GM12872 (cell line): ENCODE data around the gene AASDHPPT.

Source experiments
- TF ChIP-seq, protein P1 (sequence below): IDR thresholded peaks from 3 replicates; pipeline ENCODE4 v1.5.1; 2011; ENCODE audit warnings: low read depth, mild to moderate bottlenecking, low read length, moderate library complexity; ENCODE audit not compliant: insufficient read depth

AASDHPPT gene

DNA sequence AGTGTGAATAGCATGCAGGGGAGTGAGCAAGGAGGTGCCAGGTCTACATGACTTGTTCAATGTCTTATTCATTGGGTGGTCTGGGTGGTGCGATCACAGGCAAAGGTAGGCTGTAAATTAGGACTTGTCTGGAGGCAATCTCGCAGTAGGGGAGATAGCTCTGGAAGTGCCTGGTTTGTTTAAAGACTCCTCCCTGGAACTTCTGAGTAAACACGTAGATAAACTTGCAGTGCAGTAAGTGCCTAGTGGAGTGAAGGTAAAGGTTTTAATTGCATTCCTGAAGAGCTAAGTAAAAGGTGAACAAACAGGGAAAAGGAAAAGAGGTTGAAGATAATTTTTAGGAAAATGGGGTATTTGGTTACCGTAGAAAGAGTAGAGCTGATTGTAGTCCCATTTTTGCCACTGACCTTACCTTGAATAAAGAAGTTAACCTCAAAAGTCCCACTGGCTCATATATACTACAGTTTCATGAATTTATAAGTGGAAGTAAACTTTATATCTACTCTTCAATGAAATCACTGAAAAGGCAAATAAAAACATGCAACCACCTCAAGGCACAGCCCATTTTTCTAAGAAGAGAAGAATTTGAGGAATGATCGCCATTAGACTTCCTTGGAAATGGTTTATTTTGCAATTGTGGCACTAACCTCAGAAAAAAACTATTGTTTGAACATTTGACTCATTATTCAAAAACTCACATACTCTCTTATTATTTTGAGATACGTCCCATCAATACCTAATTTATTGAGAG, 44.3 kb downstream of the AASDHPPT start:
- TF ChIP-seq, protein P1, sequence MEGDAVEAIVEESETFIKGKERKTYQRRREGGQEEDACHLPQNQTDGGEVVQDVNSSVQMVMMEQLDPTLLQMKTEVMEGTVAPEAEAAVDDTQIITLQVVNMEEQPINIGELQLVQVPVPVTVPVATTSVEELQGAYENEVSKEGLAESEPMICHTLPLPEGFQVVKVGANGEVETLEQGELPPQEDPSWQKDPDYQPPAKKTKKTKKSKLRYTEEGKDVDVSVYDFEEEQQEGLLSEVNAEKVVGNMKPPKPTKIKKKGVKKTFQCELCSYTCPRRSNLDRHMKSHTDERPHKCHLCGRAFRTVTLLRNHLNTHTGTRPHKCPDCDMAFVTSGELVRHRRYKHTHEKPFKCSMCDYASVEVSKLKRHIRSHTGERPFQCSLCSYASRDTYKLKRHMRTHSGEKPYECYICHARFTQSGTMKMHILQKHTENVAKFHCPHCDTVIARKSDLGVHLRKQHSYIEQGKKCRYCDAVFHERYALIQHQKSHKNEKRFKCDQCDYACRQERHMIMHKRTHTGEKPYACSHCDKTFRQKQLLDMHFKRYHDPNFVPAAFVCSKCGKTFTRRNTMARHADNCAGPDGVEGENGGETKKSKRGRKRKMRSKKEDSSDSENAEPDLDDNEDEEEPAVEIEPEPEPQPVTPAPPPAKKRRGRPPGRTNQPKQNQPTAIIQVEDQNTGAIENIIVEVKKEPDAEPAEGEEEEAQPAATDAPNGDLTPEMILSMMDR, result no peak

DNA sequence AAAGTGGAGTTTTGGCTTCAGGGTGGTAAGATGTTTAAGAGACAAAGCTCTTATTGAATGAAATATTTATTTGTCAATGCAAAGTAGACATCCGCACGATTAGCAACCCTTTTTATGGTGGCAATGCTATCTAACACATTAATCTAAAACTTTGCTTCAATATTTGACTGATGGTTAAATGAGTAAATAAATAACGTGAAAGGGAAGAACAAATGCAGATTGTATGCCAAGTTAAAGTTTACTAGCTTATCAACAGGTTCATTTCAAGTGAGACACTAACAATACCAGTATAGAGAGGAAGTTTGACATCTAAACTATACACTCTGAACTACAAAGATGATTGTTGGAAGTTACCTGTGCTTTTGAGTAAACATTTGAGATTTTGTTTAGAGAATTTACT, 50.1 kb downstream of the AASDHPPT start:
- TF ChIP-seq, protein P1, result no peak

DNA sequence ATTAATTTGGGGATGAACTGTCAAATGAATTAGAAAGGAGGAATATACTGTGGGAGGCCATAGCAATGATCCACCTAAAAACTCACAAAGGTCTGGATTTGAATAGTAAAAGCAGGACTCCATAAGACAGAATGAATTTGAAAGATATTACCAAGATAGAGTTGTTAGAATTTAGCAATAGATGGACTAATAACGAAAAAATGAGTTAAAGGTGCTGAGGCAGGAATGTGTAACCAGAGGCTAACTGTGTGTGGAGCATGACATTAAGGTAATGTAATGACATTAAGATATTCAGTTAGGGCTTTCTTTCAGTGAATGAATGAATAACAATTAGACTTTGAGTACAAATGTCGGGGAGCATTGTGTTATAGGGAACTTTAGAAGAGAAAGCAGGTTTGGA, 51.3 kb downstream of the AASDHPPT start:
- TF ChIP-seq, protein P1, result no peak

DNA sequence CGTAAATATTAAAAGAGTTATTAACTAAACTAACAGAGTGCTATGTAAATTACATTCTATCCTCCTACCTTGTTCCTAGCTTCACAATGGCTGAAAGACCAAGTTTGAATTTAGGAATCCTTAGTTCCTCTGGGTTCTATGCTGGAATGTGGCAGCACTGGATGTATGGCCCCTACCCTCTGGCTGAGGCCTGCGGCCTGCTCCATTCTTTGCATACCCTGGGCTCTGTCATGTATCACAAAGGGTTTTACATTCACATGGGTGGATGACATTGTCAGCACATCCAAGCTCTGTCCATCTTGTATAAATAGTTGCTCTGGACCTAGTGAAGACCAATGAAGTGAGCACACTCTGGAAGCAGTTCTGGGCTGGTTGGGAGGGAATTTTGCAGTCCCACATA, 54.5 kb downstream of the AASDHPPT start:
- TF ChIP-seq, protein P1, result no peak

DNA sequence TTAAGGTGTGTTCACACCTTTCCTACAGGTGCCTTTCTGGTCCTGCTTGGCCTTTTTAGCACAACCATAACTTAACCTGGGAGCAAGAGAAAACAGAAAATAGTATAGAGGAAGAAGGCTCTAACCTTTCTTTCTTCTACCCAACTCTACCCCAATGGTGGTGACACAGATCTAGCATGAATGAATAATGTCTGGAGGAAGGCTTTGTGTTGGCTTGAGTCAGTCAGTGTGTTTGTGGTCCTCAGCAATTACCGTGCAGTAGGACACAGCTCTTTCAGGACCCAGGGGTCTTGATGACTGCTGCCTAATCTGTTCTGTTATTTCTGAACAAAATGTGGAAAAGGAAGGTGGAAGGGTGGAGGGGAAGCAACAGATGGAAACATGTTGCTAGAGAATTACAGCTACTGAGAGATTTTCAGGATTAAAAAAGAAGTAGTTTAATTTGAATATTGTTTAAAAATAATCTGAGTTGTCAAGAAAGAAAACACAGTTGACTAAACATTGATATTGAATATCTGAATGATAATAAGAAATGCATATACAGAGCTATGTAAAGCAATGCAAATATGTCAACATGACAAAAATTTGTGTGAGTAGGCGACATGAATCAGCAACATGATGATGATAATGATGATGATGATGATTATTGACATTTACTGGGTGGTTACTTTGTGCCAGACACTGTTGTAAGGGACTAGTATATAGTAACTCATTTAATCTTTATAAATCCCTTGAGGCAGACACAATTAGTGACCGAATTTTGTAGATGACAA, 55.3 kb downstream of the AASDHPPT start:
- TF ChIP-seq, protein P1, result no peak

DNA sequence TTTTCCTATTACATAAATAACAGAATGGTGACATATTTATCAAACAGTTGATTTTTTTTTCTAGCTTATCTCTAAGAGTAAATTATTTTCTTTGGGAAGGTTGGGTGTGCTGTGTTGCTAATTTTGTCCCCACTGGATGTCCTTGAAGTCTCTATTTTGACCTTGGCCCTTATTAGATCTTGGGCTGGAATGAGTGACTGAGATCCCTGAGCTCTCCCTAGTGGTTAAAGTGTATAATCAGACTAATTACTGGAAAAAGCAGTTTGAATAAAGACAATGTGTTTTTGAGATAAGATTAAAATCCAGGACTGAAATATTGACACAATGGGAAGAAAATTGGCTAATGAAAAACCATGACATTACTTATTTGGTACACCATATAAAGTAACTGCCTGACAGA, 56.1 kb downstream of the AASDHPPT start:
- TF ChIP-seq, protein P1, result peak; percentile 19; the same call in 1 of the 3 replicates

DNA sequence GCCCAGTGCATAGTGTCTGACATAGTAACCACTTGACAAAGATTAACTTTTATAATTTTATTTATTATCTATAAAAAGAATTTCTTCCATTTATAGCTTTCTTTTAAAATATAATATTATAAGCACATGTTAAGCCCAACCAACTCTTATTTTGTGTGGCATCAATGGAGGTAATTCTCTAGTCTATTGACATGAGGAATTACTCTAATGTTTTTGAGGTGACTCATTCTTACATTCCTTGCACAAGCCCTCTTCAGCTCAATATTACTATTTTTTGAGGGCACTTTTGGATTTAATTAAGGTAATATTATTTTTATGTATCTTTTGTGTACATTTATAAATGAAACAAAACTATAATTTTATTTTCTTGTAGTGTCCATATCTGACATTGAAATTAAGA, 59.6 kb downstream of the AASDHPPT start:
- TF ChIP-seq, protein P1, result no peak
